Measurements from ENCODE around the gene TUBA4A. TPM values are rescaled to one million over a fixed set of nuclear protein-coding genes. Genes with fewer than 3 reads are reported as not detected.

Gene TUBA4A
- total and polyA plus RNA-seq, 10 of the 15 experiments (the other 5 are each of a cell fraction or from before 2014, with no cell fraction given), result 58.2 to 325 (median 134) TPM

- no peak for TF ChIP-seq BCLAF1 (IDR thresholded peaks at IDR 0.05)
- no peak for TF ChIP-seq ZNF622 (IDR thresholded peaks at IDR 0.05)
- TF ChIP-seq BRCA1 (IDR thresholded peaks at IDR 0.05; ENCODE audit: low read depth, low read length), result no peak
- TF ChIP-seq SUPT20H (IDR thresholded peaks at IDR 0.05; ENCODE audit: borderline replicate concordance, control insufficient read depth, low read depth, low read length), result no peak
- no peak for TF ChIP-seq SIX5 (IDR thresholded peaks at IDR 0.05; ENCODE audit: low read depth, low read length, severe bottlenecking)
- no peak for TF ChIP-seq PAX8 (IDR thresholded peaks at IDR 0.05)
- TF ChIP-seq ZNF207 (IDR thresholded peaks at IDR 0.05; ENCODE audit: borderline replicate concordance), result no peak
- TF ChIP-seq GATAD2B (conservative IDR thresholded peaks at IDR 0.05; ENCODE audit: low read depth), result no peak
Measured at GRCh38 chr2:219272356-219272755, 18.6 kb upstream of the TUBA4A start (continued).

GRCh38 chr2:219271021-219271420 is 17.3 kb upstream of the TUBA4A start:
- H3K27me3 ChIP-seq (replicated peaks in 1 of 2; ENCODE audit: control insufficient read depth in 2 of 2, insufficient read depth in 2 of 2, low read length in 1 of 2), result no peaks in the 10 kb centered on the region
- no peaks in the 10 kb centered on the region for H3K9me3 ChIP-seq (replicated peaks; ENCODE audit: control insufficient read depth, insufficient read depth, low read length)
- DNase-seq (ENCODE audit: low read depth, low spot score), result no peak
- no peak overlapping the region for H3K9ac ChIP-seq (ENCODE audit: control insufficient read depth, insufficient read depth, low read length)
- no peak overlapping the region for H2AFZ ChIP-seq (ENCODE audit: control insufficient read depth, low read depth, low read length)
- TF ChIP-seq CBX3 (IDR thresholded peaks at IDR 0.05; ENCODE audit: borderline replicate concordance, low read depth) (no peak), POLR2A (IDR thresholded peaks at IDR 0.05; ENCODE audit: low read depth, low read length) (no peak), YBX1 (IDR thresholded peaks at IDR 0.05) (no peak)
- CTCF ChIA-PET, result interaction anchor here (0.9 kb wide), 1 partner anchor 101 kb away, joined by 3 read pairs; no protein-coding TSS in a partner anchor
- H3K36me3 ChIP-seq (ENCODE audit: control insufficient read depth in 2 of 2, insufficient read depth in 2 of 2, low read length in 1 of 2), result no peaks in the 10 kb centered on the region
- in situ Hi-C loops (cut with MboI) (no loop called here), intact Hi-C loops (cut with micrococcal nuclease; ENCODE audit: unreplicated experiment) (no loop called here)
- BruUV-seq (replicated peaks), result no TSS peak
- H3K4me3 ChIP-seq, result no peak overlapping the region
- ATAC-seq, result no peak
- H3K4me1 ChIP-seq (ENCODE audit: control insufficient read depth, insufficient read depth, low read length), result no peaks in the 10 kb centered on the region
- no peak for FAIRE-seq
- no peaks in the 10 kb centered on the region for H3K79me2 ChIP-seq (ENCODE audit: control insufficient read depth, insufficient read depth, low read length)
- POLR2A ChIA-PET, result interaction anchor here (0.9 kb wide), 1 partner anchor 29 kb away, joined by 3 read pairs; no protein-coding TSS in a partner anchor
- no peak overlapping the region for H3K27ac ChIP-seq (ENCODE audit: control insufficient read depth, insufficient read depth)
- SMC1A ChIA-PET (ENCODE audit: uncharacterized antibody, unreplicated experiment), result no interaction called here
- RAD21 ChIA-PET (ENCODE audit: unreplicated experiment), result no interaction called here
- 63% methylated on average over 2 of the region's 2 CpGs for WGBS (ENCODE audit: insufficient coverage, insufficient replicate concordance, low lambda C conversion rate, missing lambda C conversion rate)
- no peaks in the 10 kb centered on the region for H4K20me1 ChIP-seq (ENCODE audit: control insufficient read depth, insufficient read depth)
- H3K4me2 ChIP-seq (ENCODE audit: control insufficient read depth, insufficient read depth), result no peak overlapping the region

Measured in GM12878 (cell line).